Muscle layer of colon (tissue), 2 donors: ENCODE results near the gene GRAMD4.
A peak's percentile ranks its signal among the peaks of the same experiment; 100 is the strongest.

Source experiments
- H3K27ac ChIP-seq: one replicate; pipeline ENCODE4 v1.7.0; 2013; ENCODE audit warnings: low read depth, mild to moderate bottlenecking, low read length, moderate library complexity
- H3K27me3 ChIP-seq, 2 donors: one replicate each; pipeline ENCODE4 v1.7.0; 2013; ENCODE audit warnings: low read length in 2 of 2, mild to moderate bottlenecking in 2 of 2; ENCODE audit not compliant: insufficient read depth in 2 of 2, control insufficient read depth in 1 of 2
- H3K36me3 ChIP-seq: one replicate; pipeline ENCODE4 v1.7.0; 2013; ENCODE audit warnings: mild to moderate bottlenecking, low read length; ENCODE audit not compliant: insufficient read depth
- H3K4me1 ChIP-seq: one replicate; pipeline ENCODE4 v1.7.0; 2013; ENCODE audit warnings: mild to moderate bottlenecking, low read length; ENCODE audit not compliant: insufficient read depth
- H3K4me3 ChIP-seq, 2 donors: one replicate each; pipeline ENCODE4 v1.7.0; 2013; ENCODE audit warnings: low read length in 2 of 2, low read depth in 1 of 2, mild to moderate bottlenecking in 1 of 2, moderate library complexity in 1 of 2
- H3K9ac ChIP-seq: one replicate; pipeline ENCODE4 v1.7.0; 2013; ENCODE audit warnings: low read length
- H3K9me3 ChIP-seq: one replicate; pipeline ENCODE4 v1.7.0; 2013; ENCODE audit warnings: mild to moderate bottlenecking, low read length
- donor health status: abdominal sarcoma.
- donor health status: Adenocarcinoma of cecum.

Gene GRAMD4

GRCh38 chr22:46619830-46620501 lies at the start of gene GRAMD4:
GRAMD4 (plus strand) TSS chr22:46620386; CDS start chr22:46626800, 6,414 bp downstream.
- no peaks in the 10 kb centered on the region for H3K36me3 ChIP-seq
- H3K27ac ChIP-seq = no peak within 1 kb of the TSS
- no peak within 1 kb of the TSS for H3K4me3 ChIP-seq
- no peaks in the 10 kb centered on the region for H3K27me3 ChIP-seq
- no peaks in the 10 kb centered on the region for H3K9me3 ChIP-seq
- H3K4me1 ChIP-seq = peaks cover 22% of the 10 kb centered on the region
- no peak within 1 kb of the TSS for H3K9ac ChIP-seq

- H3K9ac ChIP-seq = no peak overlapping the region
- no peak overlapping the region for H3K4me3 ChIP-seq
Measured at GRCh38 chr22:46571642-46572250, 48.4 kb upstream of the GRAMD4 start.

GRCh38 chr22:46572911-46573780 lies 47.0 kb upstream of the GRAMD4 start:
- H3K9ac ChIP-seq = no peak overlapping the region
- peaks cover 10% of the 10 kb centered on the region for H3K4me1 ChIP-seq
- no peaks in the 10 kb centered on the region for H3K27me3 ChIP-seq
- no peak overlapping the region for H3K4me3 ChIP-seq
- H3K36me3 ChIP-seq = no peaks in the 10 kb centered on the region
- no peak overlapping the region for H3K27ac ChIP-seq
- no peaks in the 10 kb centered on the region for H3K9me3 ChIP-seq

More at GRCh38 chr22:46571642-46572250, 48.4 kb upstream of the GRAMD4 start:
- no peaks in the 10 kb centered on the region for H3K36me3 ChIP-seq
- no peak overlapping the region for H3K27ac ChIP-seq
- H3K27me3 ChIP-seq = no peaks in the 10 kb centered on the region
- peaks cover 6% of the 10 kb centered on the region for H3K4me1 ChIP-seq
- no peaks in the 10 kb centered on the region for H3K9me3 ChIP-seq

GRCh38 chr22:46573781-46574437 lies 46.3 kb upstream of the GRAMD4 start:
- no peaks in the 10 kb centered on the region for H3K36me3 ChIP-seq
- H3K9me3 ChIP-seq = no peaks in the 10 kb centered on the region
- H3K4me1 ChIP-seq = peaks cover 18% of the 10 kb centered on the region
- H3K4me3 ChIP-seq = no peak overlapping the region
- no peak overlapping the region for H3K27ac ChIP-seq
- no peaks in the 10 kb centered on the region for H3K27me3 ChIP-seq
- H3K9ac ChIP-seq = no peak overlapping the region

- peaks cover 24% of the 10 kb centered on the region for H3K4me1 ChIP-seq
- no peaks in the 10 kb centered on the region for H3K27me3 ChIP-seq
- H3K27ac ChIP-seq = no peak overlapping the region
- H3K36me3 ChIP-seq = no peaks in the 10 kb centered on the region
- H3K9me3 ChIP-seq = no peaks in the 10 kb centered on the region
- no peak overlapping the region for H3K9ac ChIP-seq
- H3K4me3 ChIP-seq = no peak overlapping the region
Measured at GRCh38 chr22:46574438-46574992, 45.7 kb upstream of the GRAMD4 start.

GRCh38 chr22:46574993-46575910 lies 44.9 kb upstream of the GRAMD4 start:
- Histone ChIP-seq H3K27me3 (no peaks in the 10 kb centered on the region), H3K4me3 (no peak overlapping the region), H3K4me1 (peaks cover 29% of the 10 kb centered on the region), H3K27ac (no peak overlapping the region), H3K9ac (no peak overlapping the region), H3K9me3 (no peaks in the 10 kb centered on the region), H3K36me3 (no peaks in the 10 kb centered on the region)

- Histone ChIP-seq H3K27me3 (no peaks in the 10 kb centered on the region), H3K27ac (peak overlapping the region; percentile 14), H3K9ac (no peak overlapping the region), H3K4me1 (peaks cover 29% of the 10 kb centered on the region), H3K4me3 (peak overlapping the region in 1 of 2 donors; percentile 64), H3K36me3 (no peaks in the 10 kb centered on the region), H3K9me3 (no peaks in the 10 kb centered on the region)
Measured at GRCh38 chr22:46575911-46576555, 44.2 kb upstream of the GRAMD4 start.

GRCh38 chr22:46576556-46577367 lies 43.4 kb upstream of the GRAMD4 start:
- Histone ChIP-seq H3K4me3 (peak overlapping the region; percentile 64), H3K9ac (no peak overlapping the region), H3K9me3 (no peaks in the 10 kb centered on the region), H3K4me1 (peaks cover 29% of the 10 kb centered on the region), H3K27ac (peak overlapping the region; percentile 14), H3K27me3 (no peaks in the 10 kb centered on the region), H3K36me3 (no peaks in the 10 kb centered on the region)

- Histone ChIP-seq H3K9me3 (no peaks in the 10 kb centered on the region), H3K27me3 (no peaks in the 10 kb centered on the region), H3K36me3 (no peaks in the 10 kb centered on the region), H3K9ac (peak overlapping the region; percentile 14), H3K4me3 (peak overlapping the region; percentile 64 to 76), H3K27ac (peak overlapping the region; percentile 63), H3K4me1 (peaks cover 29% of the 10 kb centered on the region)
Measured at GRCh38 chr22:46577368-46578249, 42.6 kb upstream of the GRAMD4 start.
